ENCODE measurements around the gene ZNF518A.

GRCh38 chr10:96168546-96168945, 38.4 kb downstream of the ZNF518A start:
- TF ChIP-seq FOXM1 (IDR thresholded peaks at IDR 0.05; ENCODE audit: borderline replicate concordance) (no peak), CTBP1 (IDR thresholded peaks at IDR 0.05; ENCODE audit: borderline replicate concordance) (no peak), LEF1 (IDR thresholded peaks at IDR 0.05; ENCODE audit: borderline replicate concordance) (no peak), SUZ12 (IDR thresholded peaks at IDR 0.05) (no peak), FOXK2 (IDR thresholded peaks at IDR 0.05) (no peak), SP1 (IDR thresholded peaks at IDR 0.05) (no peak), NFRKB (IDR thresholded peaks at IDR 0.05) (no peak), L3MBTL2 (conservative IDR thresholded peaks at IDR 0.05) (no peak)

Measured in HEK293T (cell line).